ENCODE measurements around the gene TESMIN. TPM values are rescaled to one million over a fixed set of nuclear protein-coding genes. Genes with fewer than 3 reads are reported as not detected.

The TESMIN gene, protein sequence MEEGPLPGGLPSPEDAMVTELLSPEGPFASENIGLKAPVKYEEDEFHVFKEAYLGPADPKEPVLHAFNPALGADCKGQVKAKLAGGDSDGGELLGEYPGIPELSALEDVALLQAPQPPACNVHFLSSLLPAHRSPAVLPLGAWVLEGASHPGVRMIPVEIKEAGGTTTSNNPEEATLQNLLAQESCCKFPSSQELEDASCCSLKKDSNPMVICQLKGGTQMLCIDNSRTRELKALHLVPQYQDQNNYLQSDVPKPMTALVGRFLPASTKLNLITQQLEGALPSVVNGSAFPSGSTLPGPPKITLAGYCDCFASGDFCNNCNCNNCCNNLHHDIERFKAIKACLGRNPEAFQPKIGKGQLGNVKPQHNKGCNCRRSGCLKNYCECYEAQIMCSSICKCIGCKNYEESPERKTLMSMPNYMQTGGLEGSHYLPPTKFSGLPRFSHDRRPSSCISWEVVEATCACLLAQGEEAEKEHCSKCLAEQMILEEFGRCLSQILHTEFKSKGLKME
- 0.08 TPM in 1 of 2 replicates, not detected in the other for total RNA-seq (ENCODE audit: low replicate concordance)

GRCh38 chr11:68751331-68751856 is at the start of gene TESMIN:
TSS of gene TESMIN (minus strand) at chr11:68751520. CDS start at chr11:68750660, 860 bp downstream.

DNA sequence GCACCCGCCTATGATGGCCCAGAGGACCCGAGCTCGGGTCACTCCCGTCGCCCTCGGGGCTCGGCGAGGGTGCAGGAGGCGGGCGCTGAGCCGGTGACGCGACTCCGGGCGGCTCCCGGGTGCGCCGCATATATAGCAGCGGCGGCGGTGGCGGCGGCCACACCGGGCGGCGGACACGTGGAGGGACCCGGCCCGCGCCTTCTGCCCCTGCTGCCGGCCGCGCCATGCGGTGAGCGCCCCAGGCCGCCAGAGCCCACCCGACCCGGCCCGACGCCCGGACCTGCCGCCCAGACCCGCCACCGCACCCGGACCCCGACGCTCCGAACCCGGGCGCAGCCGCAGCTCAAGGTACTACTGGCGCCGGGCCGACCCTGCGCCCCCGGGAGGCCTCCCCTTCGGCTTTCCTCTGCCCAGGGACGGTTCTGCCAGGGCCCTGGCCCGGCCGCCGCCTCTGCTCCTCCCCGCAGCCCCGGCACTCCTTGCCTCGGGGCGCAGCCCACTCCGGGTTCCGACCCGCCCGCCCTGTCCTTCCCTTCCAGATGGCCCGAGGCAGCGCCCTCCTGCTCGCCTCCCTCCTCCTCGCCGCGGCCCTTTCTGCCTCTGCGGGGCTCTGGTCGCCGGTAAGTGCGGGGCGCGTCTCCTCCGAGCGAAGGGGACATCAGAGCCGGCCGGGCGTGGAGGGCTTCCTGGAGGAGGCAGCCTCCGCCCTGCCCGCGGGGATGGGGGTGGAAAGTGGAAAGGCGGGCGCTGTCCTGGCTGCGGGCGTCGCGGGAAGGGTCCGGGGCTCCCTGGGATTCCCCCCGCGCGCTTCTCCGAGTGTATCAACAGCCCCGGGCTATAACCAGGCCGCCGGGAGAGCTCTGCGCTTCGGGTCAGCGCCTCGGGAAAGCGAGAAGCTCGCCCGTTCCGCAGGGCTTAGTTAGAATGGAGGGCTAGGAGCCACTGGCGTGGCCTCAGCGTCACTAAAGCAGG is 66.6 kb downstream of the TESMIN start, which contains the start of gene GAL:
Gene GAL, plus strand, starts transcription at position 160 of the 972 bp plus-strand sequence. Its CDS starts 380 bp downstream, at position 540.

Other genes with a start within 250 kb of the TESMIN start
- 0.23 TPM in 1 of 2 replicates, not detected in the other for gene GAL, start 67.0 kb downstream of the TESMIN start, total RNA-seq (ENCODE audit: low replicate concordance)
- 33.8 and 35.0 TPM in 2 replicates for gene CPT1A, start 90.4 kb upstream of the TESMIN start, total RNA-seq (ENCODE audit: low replicate concordance)
- 48.2 and 82.8 TPM in 2 replicates for gene MRPL21, start 152.3 kb upstream of the TESMIN start, total RNA-seq (ENCODE audit: low replicate concordance)
- 6.5 and 9.9 TPM in 2 replicates for gene IGHMBP2, start 152.4 kb upstream of the TESMIN start, total RNA-seq (ENCODE audit: low replicate concordance)
- gene MRGPRD, start 229.5 kb upstream of the TESMIN start, total RNA-seq (ENCODE audit: low replicate concordance): not detected in 2 replicates

All from smooth muscle cell of the coronary artery (primary cell).